GM23338 (cell line): ENCODE data around the gene FBXO2. TPM values are rescaled to one million over a fixed set of nuclear protein-coding genes. Genes with fewer than 3 reads are reported as not detected.

ENCODE experiments used
- ATAC-seq: fragments of 200-7000 bp; cut with Tn5 transposase; 3 replicates; pipeline ENCODE4 v1.9.1; 2020
- DNase-seq: peaks from one replicate; pipeline ENCODE4 v3.0.0-alpha.2; 2015; ENCODE audit warnings: low spot score
- H2AFZ ChIP-seq: fragments of 200-600 bp; sonication (generic); 2 replicates; pipeline ENCODE4 v1.8.0; 2016; ENCODE audit warnings: antibody characterized with exemption, mild to moderate bottlenecking, moderate library complexity
- H3F3A ChIP-seq: fragments of 200-600 bp; sonication (generic); replicated peaks from 2 replicates; pipeline ENCODE4 v1.8.0; 2017; ENCODE audit warnings: antibody characterized with exemption, mixed run types, low read depth
- H3K27ac ChIP-seq: fragments of 200-600 bp; sonication (generic); 2 replicates; pipeline ENCODE4 v1.6.1; 2016; ENCODE audit warnings: low read depth
- H3K27me3 ChIP-seq: fragments of 200-600 bp; sonication (generic); 2 replicates; pipeline ENCODE4 v1.8.0; 2016; ENCODE audit warnings: mild to moderate bottlenecking, mixed run types, moderate library complexity; ENCODE audit not compliant: insufficient read depth
- H3K36me3 ChIP-seq: fragments of 200-600 bp; sonication (generic); 2 replicates; pipeline ENCODE4 v1.8.0; 2016; ENCODE audit warnings: mild to moderate bottlenecking; ENCODE audit not compliant: insufficient read depth
- H3K4me1 ChIP-seq: fragments of 200-600 bp; sonication (generic); 2 replicates; pipeline ENCODE4 v1.8.0; 2016; ENCODE audit warnings: mild to moderate bottlenecking, moderate library complexity; ENCODE audit not compliant: insufficient read depth
- H3K4me2 ChIP-seq: fragments of 200-600 bp; sonication (generic); 2 replicates; pipeline ENCODE4 v1.7.1; 2017; ENCODE audit warnings: mixed run types
- H3K4me3 ChIP-seq: fragments of 200-600 bp; sonication (generic); 2 replicates; pipeline ENCODE4 v1.6.1; 2016; ENCODE audit warnings: mixed run types
- H3K79me2 ChIP-seq: fragments of 200-600 bp; sonication (generic); replicated peaks from 2 replicates; pipeline ENCODE4 v1.8.0; 2017; ENCODE audit warnings: mild to moderate bottlenecking; ENCODE audit not compliant: insufficient read depth
- H3K9me2 ChIP-seq: fragments of 200-600 bp; sonication (generic); 2 replicates; pipeline ENCODE4 v1.8.0; 2017; ENCODE audit not compliant: insufficient read depth
- H4K20me1 ChIP-seq: fragments of 200-600 bp; sonication (generic); replicated peaks from 2 replicates; pipeline ENCODE4 v1.8.0; 2017; ENCODE audit warnings: mild to moderate bottlenecking; ENCODE audit not compliant: insufficient read depth
- H3K27ac Mint-ChIP-seq: 2 replicates; pipeline ENCODE4 v1.8.0; 2020; ENCODE audit warnings: inconsistent platforms, mild to moderate bottlenecking, moderate library complexity, mixed read lengths
- H3K27me3 Mint-ChIP-seq: 3 replicates; pipeline ENCODE4 v1.8.0; 2022; ENCODE audit warnings: low read depth, mild to moderate bottlenecking, moderate library complexity, mixed read lengths, inconsistent platforms; ENCODE audit not compliant: insufficient read depth, poor library complexity
- H3K36me3 Mint-ChIP-seq: 3 replicates; pipeline ENCODE4 v1.8.0; 2021; ENCODE audit warnings: low read depth, mild to moderate bottlenecking, inconsistent platforms, moderate library complexity, mixed read lengths
- H3K4me1 Mint-ChIP-seq: 3 replicates; pipeline ENCODE4 v1.8.0; 2020; ENCODE audit warnings: mild to moderate bottlenecking, inconsistent platforms, mixed read lengths
- H3K4me3 Mint-ChIP-seq: 3 replicates; pipeline ENCODE4 v1.8.0; 2021; ENCODE audit warnings: moderate library complexity, mild to moderate bottlenecking, inconsistent platforms, mixed read lengths
- H3K9me3 Mint-ChIP-seq: 3 replicates; pipeline ENCODE4 v1.8.0; 2020; ENCODE audit warnings: moderate library complexity, mild to moderate bottlenecking, inconsistent platforms, mixed read lengths
- EZH2 ChIP-seq: fragments of 200-600 bp; sonication (generic); IDR thresholded peaks from one replicate; pipeline ENCODE4 v1.8.0; 2017; ENCODE audit warnings: antibody characterized with exemption, mild to moderate bottlenecking, low read depth; ENCODE audit not compliant: unreplicated experiment
- EZH2phosphoT487 ChIP-seq: fragments of 200-600 bp; sonication (generic); IDR thresholded peaks from one replicate; pipeline ENCODE4 v1.8.1; 2018; ENCODE audit warnings: antibody characterized with exemption; ENCODE audit not compliant: unreplicated experiment
- ZNF114 ChIP-seq: fragments of 250-450 bp; sonication (Bioruptor Pico); IDR thresholded peaks from 2 replicates; pipeline ENCODE4 v1.5.0; 2020; ENCODE audit warnings: mild to moderate bottlenecking, moderate library complexity
- ZNF331 ChIP-seq: fragments of 250-450 bp; sonication (Bioruptor Pico); IDR thresholded peaks from 2 replicates; pipeline ENCODE4 v1.5.0; 2020; ENCODE audit warnings: low read depth, mild to moderate bottlenecking, moderate library complexity
- polyA plus RNA-seq: library from polyadenylated mRNA; unstranded; fragments of >200 nt; fragmentation: Nextera tagmentation; extraction: Ambion mirVana; gene quantifications from 2 replicates; pipeline ENCODE4 v1.2.1, GENCODE V29; 2016
- total RNA-seq: library from RNA; depleted of rRNA; stranded (reverse); fragments of >200 nt; shearing (Covaris generic); gene quantifications from 2 replicates; pipeline ENCODE4 v1.2.3, GENCODE V29; 2014
- TF ChIP-seq, protein P1 (sequence below), 2 experiments: fragments of 200-600 bp in 1 of 2; sonication (generic) in 1 of 2; conservative IDR thresholded peaks; 2 replicates each; pipeline versions ENCODE4 v1.5.1 to v1.6.1; 2016 to 2017; ENCODE audit warnings: antibody characterized with exemption in 2 of 2, low read depth in 2 of 2, mild to moderate bottlenecking in 2 of 2, moderate library complexity in 1 of 2
- TF ChIP-seq, protein P2 (sequence below): IDR thresholded peaks from one replicate; pipeline ENCODE4 v1.6.1; 2018; ENCODE audit warnings: antibody characterized with exemption; ENCODE audit not compliant: unreplicated experiment

Gene FBXO2
- total and polyA plus RNA-seq, 2 experiments from 2014 or later: 44.4 to 84.6 TPM

DNA sequence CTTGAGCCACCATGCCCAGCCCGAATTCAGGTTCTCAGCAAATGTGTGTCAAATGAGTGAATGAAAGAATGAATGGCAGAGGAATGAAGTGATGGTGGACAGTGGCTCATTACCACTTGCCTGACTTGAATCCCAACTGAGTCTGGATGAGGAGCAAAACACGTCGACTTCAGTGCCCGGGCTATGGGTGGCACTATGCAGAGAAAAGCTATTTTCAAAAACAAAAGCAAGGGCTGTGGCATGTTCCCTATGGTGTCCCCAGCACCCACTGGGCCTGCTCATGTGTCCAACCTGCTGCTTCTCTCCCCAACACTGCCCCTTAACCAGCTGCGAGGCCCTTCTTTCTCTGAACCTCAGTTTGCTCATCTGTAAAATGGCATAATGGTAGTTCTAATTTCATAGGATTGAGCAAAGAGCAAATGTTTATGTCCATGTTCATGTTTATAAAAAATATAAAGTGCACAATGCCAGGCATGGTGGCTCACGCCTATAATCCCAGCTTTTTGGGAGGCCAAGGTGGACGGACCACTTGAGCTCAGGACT is 31.1 kb upstream of the FBXO2 start:
- peaks cover 3% of the 10 kb centered on the region; the same call in 2 of the 3 replicates for H3K9me3 Mint-ChIP-seq
- H3K4me1 Mint-ChIP-seq: peaks cover 62% of the 10 kb centered on the region
- TF ChIP-seq, protein P1, sequence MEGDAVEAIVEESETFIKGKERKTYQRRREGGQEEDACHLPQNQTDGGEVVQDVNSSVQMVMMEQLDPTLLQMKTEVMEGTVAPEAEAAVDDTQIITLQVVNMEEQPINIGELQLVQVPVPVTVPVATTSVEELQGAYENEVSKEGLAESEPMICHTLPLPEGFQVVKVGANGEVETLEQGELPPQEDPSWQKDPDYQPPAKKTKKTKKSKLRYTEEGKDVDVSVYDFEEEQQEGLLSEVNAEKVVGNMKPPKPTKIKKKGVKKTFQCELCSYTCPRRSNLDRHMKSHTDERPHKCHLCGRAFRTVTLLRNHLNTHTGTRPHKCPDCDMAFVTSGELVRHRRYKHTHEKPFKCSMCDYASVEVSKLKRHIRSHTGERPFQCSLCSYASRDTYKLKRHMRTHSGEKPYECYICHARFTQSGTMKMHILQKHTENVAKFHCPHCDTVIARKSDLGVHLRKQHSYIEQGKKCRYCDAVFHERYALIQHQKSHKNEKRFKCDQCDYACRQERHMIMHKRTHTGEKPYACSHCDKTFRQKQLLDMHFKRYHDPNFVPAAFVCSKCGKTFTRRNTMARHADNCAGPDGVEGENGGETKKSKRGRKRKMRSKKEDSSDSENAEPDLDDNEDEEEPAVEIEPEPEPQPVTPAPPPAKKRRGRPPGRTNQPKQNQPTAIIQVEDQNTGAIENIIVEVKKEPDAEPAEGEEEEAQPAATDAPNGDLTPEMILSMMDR (conservative IDR thresholded peaks at IDR 0.05; ENCODE audit: low read depth in 2 of 2): peak; percentile 50 to 53
- TF ChIP-seq ZNF331 (CRISPR knock-in tag): no peak
- Histone ChIP-seq H3K4me2 (peak overlapping the region; percentile 59), H3K4me1 (peaks cover 61% of the 10 kb centered on the region), H3K27me3 (no peaks in the 10 kb centered on the region), H3K79me2 (peaks cover 77% of the 10 kb centered on the region), H3K36me3 (no peaks in the 10 kb centered on the region), H2AFZ (no peak overlapping the region), H3K4me3 (no peak overlapping the region), H3K27ac (peak overlapping the region; percentile 97), H3K9me2 (no peaks in the 10 kb centered on the region), H4K20me1 (peaks cover 7% of the 10 kb centered on the region), H3F3A (peaks cover 53% of the 10 kb centered on the region)
- H3K4me3 Mint-ChIP-seq: no peak overlapping the region; the same call in 2 of the 3 replicates
- H3K36me3 Mint-ChIP-seq: peaks cover 39% of the 10 kb centered on the region
- H3K27ac Mint-ChIP-seq: peak overlapping the region; percentile 54
- ATAC-seq (no peak), DNase-seq (no peak)
- H3K27me3 Mint-ChIP-seq: peaks cover 13% of the 10 kb centered on the region

DNA sequence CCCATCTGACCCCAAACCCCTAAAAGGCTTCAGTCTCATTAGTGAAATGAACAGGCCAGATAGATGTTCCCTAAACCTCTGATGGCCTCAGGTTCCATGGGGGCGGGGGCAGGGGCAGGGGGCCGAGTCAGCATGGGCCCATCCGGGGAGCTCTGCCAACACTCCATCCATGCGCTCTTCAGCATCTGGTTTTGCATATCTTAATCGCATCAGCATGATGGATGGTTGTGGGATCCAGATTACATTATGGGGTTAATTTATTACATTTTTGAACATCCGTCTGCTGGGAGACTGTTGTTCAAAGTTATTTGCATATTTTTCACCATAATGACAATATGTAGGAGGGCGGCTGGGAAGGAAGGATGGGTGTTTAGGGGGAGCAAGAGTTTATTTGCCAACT is 29.8 kb upstream of the FBXO2 start:
- Histone ChIP-seq H3K9me2 (no peaks in the 10 kb centered on the region), H3K27ac (peak overlapping the region; percentile 97), H3K27me3 (no peaks in the 10 kb centered on the region), H2AFZ (no peak overlapping the region), H3K4me3 (no peak overlapping the region), H4K20me1 (peaks cover 14% of the 10 kb centered on the region), H3K36me3 (no peaks in the 10 kb centered on the region; the same call in 1 of the 2 replicates), H3F3A (peaks cover 54% of the 10 kb centered on the region), H3K79me2 (peaks cover 77% of the 10 kb centered on the region), H3K4me1 (peaks cover 65% of the 10 kb centered on the region), H3K4me2 (peak overlapping the region; percentile 59)
- ATAC-seq: no peak
- H3K4me3 Mint-ChIP-seq: peak overlapping the region; percentile 4; the same call in 1 of the 3 replicates
- peaks cover 14% of the 10 kb centered on the region for H3K27me3 Mint-ChIP-seq
- H3K36me3 Mint-ChIP-seq: peaks cover 41% of the 10 kb centered on the region
- peak overlapping the region; percentile 96 for H3K27ac Mint-ChIP-seq
- H3K9me3 Mint-ChIP-seq: no peaks in the 10 kb centered on the region; the same call in 2 of the 3 replicates
- DNase-seq: no peak
- H3K4me1 Mint-ChIP-seq: peaks cover 63% of the 10 kb centered on the region
- TF ChIP-seq EZH2phosphoT487: no peak
- no peak for TF ChIP-seq EZH2
- TF ChIP-seq ZNF114: no peak
- TF ChIP-seq, protein P2, sequence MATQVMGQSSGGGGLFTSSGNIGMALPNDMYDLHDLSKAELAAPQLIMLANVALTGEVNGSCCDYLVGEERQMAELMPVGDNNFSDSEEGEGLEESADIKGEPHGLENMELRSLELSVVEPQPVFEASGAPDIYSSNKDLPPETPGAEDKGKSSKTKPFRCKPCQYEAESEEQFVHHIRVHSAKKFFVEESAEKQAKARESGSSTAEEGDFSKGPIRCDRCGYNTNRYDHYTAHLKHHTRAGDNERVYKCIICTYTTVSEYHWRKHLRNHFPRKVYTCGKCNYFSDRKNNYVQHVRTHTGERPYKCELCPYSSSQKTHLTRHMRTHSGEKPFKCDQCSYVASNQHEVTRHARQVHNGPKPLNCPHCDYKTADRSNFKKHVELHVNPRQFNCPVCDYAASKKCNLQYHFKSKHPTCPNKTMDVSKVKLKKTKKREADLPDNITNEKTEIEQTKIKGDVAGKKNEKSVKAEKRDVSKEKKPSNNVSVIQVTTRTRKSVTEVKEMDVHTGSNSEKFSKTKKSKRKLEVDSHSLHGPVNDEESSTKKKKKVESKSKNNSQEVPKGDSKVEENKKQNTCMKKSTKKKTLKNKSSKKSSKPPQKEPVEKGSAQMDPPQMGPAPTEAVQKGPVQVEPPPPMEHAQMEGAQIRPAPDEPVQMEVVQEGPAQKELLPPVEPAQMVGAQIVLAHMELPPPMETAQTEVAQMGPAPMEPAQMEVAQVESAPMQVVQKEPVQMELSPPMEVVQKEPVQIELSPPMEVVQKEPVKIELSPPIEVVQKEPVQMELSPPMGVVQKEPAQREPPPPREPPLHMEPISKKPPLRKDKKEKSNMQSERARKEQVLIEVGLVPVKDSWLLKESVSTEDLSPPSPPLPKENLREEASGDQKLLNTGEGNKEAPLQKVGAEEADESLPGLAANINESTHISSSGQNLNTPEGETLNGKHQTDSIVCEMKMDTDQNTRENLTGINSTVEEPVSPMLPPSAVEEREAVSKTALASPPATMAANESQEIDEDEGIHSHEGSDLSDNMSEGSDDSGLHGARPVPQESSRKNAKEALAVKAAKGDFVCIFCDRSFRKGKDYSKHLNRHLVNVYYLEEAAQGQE: no peak
- TF ChIP-seq, protein P1 (conservative IDR thresholded peaks at IDR 0.05; ENCODE audit: low read depth in 2 of 2): no peak
